ENCODE data around the gene TNS1.

DNA sequence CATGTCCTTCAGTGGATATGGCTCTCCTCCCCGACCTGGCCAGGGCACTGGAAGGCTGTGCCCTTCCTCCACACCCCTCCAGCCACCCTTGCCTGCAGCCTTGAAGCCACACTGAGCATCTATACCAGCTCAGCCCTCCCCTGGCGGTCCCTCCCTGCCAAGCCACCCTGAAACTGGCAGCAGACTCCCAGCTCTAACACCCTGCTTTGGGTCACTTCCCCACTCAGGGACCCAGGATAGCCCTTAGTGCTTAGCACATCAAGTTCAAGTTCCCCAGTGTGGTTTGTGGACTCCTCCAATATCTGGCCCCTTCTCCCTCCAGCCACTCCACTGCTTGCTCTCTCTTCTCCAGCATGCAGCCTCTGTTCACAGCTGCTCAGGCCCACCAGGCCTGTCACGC, 89.4 kb downstream of the TNS1 start:
- no peak for TF ChIP-seq LEF1 (IDR thresholded peaks at IDR 0.05; ENCODE audit: borderline replicate concordance)
- TF ChIP-seq FOXA1 (IDR thresholded peaks at IDR 0.05) = no peak
- TF ChIP-seq BHLHE40 (IDR thresholded peaks at IDR 0.05; ENCODE audit: borderline replicate concordance) = no peak
- no peak for TF ChIP-seq ELF4 (IDR thresholded peaks at IDR 0.05)
- no peak for TF ChIP-seq ZNF384 (IDR thresholded peaks at IDR 0.05)
- no peak for TF ChIP-seq SUZ12 (IDR thresholded peaks at IDR 0.05)
- TF ChIP-seq FOXM1 (IDR thresholded peaks at IDR 0.05; ENCODE audit: borderline replicate concordance) = no peak
- no peak for TF ChIP-seq NFRKB (IDR thresholded peaks at IDR 0.05)
- TF ChIP-seq HDGF (IDR thresholded peaks at IDR 0.05; ENCODE audit: borderline replicate concordance) = no peak
- no peak for TF ChIP-seq ARNT (IDR thresholded peaks at IDR 0.05)
- no peak for TF ChIP-seq SP1 (IDR thresholded peaks at IDR 0.05)

Data from HEK293T (cell line).